T-helper 2 cell treated with Interferon-gamma antibody and Interleukin-4, amounts not matched to agents 5 μg/mL and 100 μg/mL, for 36 hours (primary cell): Measurements from ENCODE around the gene MYD88.

Experiments used
- DNase-seq: peaks from one replicate; pipeline ENCODE4 v3.0.0; 2021; ENCODE audit warnings: low spot score
- H3K27ac Mint-ChIP-seq: one replicate; pipeline ENCODE4 v1.8.0; 2021; ENCODE audit warnings: mild to moderate bottlenecking, mixed read lengths
- H3K27me3 Mint-ChIP-seq: one replicate; pipeline ENCODE4 v1.8.0; 2021; ENCODE audit warnings: low read depth, mixed read lengths
- H3K36me3 Mint-ChIP-seq: one replicate; pipeline ENCODE4 v1.8.0; 2021; ENCODE audit warnings: low read depth, mixed read lengths
- H3K4me1 Mint-ChIP-seq: one replicate; pipeline ENCODE4 v1.8.0; 2021; ENCODE audit warnings: low read depth, mixed read lengths
- H3K4me3 Mint-ChIP-seq: one replicate; pipeline ENCODE4 v1.8.0; 2022; ENCODE audit warnings: mild to moderate bottlenecking, moderate library complexity, mixed read lengths
- H3K9me3 Mint-ChIP-seq: one replicate; pipeline ENCODE4 v1.8.0; 2021; ENCODE audit warnings: mixed read lengths

MYD88 gene

GRCh38 chr3:38108649-38109579, 29.5 kb upstream of the MYD88 start:
- no peak overlapping the region for H3K4me3 Mint-ChIP-seq

DNA sequence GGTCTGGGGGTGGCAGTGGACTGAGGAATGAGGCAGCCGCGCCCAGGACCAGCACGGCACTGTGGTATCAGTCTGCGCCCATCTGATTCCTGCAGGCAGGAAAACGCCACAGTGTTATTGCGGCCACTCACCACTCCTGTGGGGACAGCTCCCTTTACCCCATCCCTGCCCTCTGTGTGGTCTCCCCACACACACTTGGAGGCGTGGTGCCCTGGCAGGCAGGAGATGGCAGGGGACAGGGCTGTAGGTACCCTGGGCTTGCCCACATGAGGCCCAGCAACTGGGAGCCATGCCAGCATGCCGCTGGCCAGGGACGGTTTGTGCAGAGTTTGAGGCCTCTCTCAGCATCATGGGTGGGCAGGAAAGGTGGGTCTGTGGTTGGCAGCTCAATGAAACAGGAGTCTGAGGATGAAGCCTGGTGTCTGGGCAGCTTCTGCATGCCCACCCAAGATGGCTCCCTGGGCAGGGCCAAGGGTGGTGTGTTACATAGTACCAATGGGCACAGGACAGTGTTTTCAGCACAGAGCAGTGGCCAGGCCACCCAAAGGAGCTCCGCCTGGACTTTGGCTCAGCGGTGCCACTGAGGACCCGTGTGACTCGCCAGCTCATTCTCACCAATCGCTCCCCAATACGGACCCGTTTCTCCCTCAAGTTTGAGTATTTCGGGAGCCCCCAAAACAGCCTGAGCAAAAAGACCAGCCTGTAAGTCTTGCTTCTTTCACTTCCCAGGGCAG, 28.7 kb upstream of the MYD88 start:
- Mint-ChIP-seq H3K4me3 (no peak overlapping the region), H3K27me3 (peaks cover 7% of the 10 kb centered on the region)

More at GRCh38 chr3:38108649-38109579, 29.5 kb upstream of the MYD88 start:
- no peak for DNase-seq
- Mint-ChIP-seq H3K27me3 (peaks cover 11% of the 10 kb centered on the region), H3K27ac (no peak overlapping the region), H3K36me3 (no peaks in the 10 kb centered on the region), H3K4me1 (no peaks in the 10 kb centered on the region), H3K9me3 (peaks cover 9% of the 10 kb centered on the region)

GRCh38 chr3:38110314-38111050, 28.0 kb upstream of the MYD88 start:
- Mint-ChIP-seq H3K4me3 (no peak overlapping the region), H3K27ac (no peak overlapping the region), H3K4me1 (no peaks in the 10 kb centered on the region), H3K36me3 (no peaks in the 10 kb centered on the region), H3K9me3 (peaks cover 4% of the 10 kb centered on the region), H3K27me3 (peaks cover 5% of the 10 kb centered on the region)
- no peak for DNase-seq

More for the DNA sequence above, 28.7 kb upstream of the MYD88 start:
- Mint-ChIP-seq H3K4me1 (no peaks in the 10 kb centered on the region), H3K9me3 (peaks cover 9% of the 10 kb centered on the region), H3K27ac (no peak overlapping the region), H3K36me3 (no peaks in the 10 kb centered on the region)
- DNase-seq, result no peak

DNA sequence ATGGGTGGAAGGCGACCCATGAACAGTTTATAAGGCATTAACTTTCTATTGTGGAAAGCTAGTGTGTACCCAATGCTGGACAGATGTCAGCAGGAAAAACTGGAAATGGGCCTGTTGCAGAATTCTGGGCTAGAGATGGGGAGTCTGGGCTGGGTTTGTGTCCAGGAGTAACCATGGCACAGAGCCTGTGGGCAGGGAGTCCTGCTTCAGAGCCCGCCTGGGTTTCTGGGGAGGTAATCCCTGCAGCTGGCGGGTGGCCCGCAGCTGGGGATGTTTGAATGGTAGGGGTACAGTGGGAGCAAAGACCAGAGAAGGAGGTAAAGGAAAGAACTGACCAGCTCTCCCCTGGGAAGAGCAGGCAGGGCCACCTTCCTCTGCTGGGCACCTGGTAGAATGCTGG, 27.3 kb upstream of the MYD88 start:
- Mint-ChIP-seq H3K4me3 (no peak overlapping the region), H3K36me3 (no peaks in the 10 kb centered on the region), H3K27ac (no peak overlapping the region), H3K27me3 (peaks cover 2% of the 10 kb centered on the region), H3K4me1 (no peaks in the 10 kb centered on the region), H3K9me3 (no peaks in the 10 kb centered on the region)
- DNase-seq, result no peak

DNA sequence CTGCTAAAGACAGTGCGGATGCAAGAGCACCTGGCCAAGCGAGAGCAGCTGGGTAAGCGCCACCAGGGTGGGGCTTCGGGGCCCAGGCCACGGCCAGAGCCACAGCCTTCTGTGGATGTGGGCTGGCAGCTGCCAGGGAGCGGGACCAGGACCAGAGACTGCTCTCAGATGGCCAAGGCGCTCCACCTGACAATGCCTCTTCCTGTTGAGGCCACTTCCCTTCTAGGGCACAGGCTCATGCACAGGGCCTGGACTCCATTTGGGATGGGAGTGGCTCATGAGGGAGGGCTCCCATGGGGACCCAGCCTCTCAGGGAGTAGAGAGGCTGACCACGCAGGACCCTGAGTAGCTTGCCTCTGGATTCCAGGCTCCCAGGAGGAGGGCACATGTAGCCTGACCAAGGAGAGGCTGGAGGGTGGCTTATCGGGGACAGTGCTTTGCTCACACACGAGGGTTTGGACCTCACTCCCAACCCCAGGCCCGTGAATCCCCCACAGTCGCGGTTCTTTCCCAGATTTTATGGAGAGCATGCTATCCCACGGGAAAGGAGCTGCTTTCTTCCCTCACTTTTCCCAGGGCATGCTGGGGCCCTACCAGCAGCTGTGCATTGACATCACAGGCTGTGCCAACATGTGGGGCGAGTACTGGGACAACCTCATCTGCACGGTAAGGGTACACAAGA, 26.6 kb upstream of the MYD88 start:
- H3K9me3 Mint-ChIP-seq, result no peaks in the 10 kb centered on the region
- H3K4me3 Mint-ChIP-seq, result no peak overlapping the region
- no peak for DNase-seq
- H3K27ac Mint-ChIP-seq, result no peak overlapping the region
- H3K4me1 Mint-ChIP-seq, result no peaks in the 10 kb centered on the region
- no peaks in the 10 kb centered on the region for H3K36me3 Mint-ChIP-seq
- peaks cover under 1% of the 10 kb centered on the region for H3K27me3 Mint-ChIP-seq

- no peaks in the 10 kb centered on the region for H3K36me3 Mint-ChIP-seq
- H3K27ac Mint-ChIP-seq, result no peak overlapping the region
- no peak for DNase-seq
- H3K9me3 Mint-ChIP-seq, result no peaks in the 10 kb centered on the region
- no peak overlapping the region for H3K4me3 Mint-ChIP-seq
- H3K4me1 Mint-ChIP-seq, result no peaks in the 10 kb centered on the region
- no peaks in the 10 kb centered on the region for H3K27me3 Mint-ChIP-seq
Measured at GRCh38 chr3:38112378-38112761, 26.1 kb upstream of the MYD88 start.

GRCh38 chr3:38114052-38114874, 24.2 kb upstream of the MYD88 start:
- DNase-seq, result no peak
- no peaks in the 10 kb centered on the region for H3K9me3 Mint-ChIP-seq
- H3K4me3 Mint-ChIP-seq, result no peak overlapping the region
- no peaks in the 10 kb centered on the region for H3K27me3 Mint-ChIP-seq
- H3K27ac Mint-ChIP-seq, result no peak overlapping the region
- peaks cover under 1% of the 10 kb centered on the region for H3K36me3 Mint-ChIP-seq
- H3K4me1 Mint-ChIP-seq, result peaks cover 3% of the 10 kb centered on the region

- DNase-seq, result no peak
- Mint-ChIP-seq H3K9me3 (no peaks in the 10 kb centered on the region), H3K36me3 (peaks cover 3% of the 10 kb centered on the region), H3K4me1 (peaks cover 3% of the 10 kb centered on the region), H3K27ac (no peak overlapping the region), H3K4me3 (no peak overlapping the region), H3K27me3 (no peaks in the 10 kb centered on the region)
Measured at GRCh38 chr3:38114875-38115644, 23.4 kb upstream of the MYD88 start.

- DNase-seq, result no peak
- no peaks in the 10 kb centered on the region for H3K9me3 Mint-ChIP-seq
- H3K4me3 Mint-ChIP-seq, result no peak overlapping the region
- H3K36me3 Mint-ChIP-seq, result peaks cover 10% of the 10 kb centered on the region
- H3K27ac Mint-ChIP-seq, result peak overlapping the region; percentile 14
- H3K27me3 Mint-ChIP-seq, result no peaks in the 10 kb centered on the region
- peaks cover 3% of the 10 kb centered on the region for H3K4me1 Mint-ChIP-seq
Measured at GRCh38 chr3:38115645-38116427, 22.6 kb upstream of the MYD88 start.

DNA sequence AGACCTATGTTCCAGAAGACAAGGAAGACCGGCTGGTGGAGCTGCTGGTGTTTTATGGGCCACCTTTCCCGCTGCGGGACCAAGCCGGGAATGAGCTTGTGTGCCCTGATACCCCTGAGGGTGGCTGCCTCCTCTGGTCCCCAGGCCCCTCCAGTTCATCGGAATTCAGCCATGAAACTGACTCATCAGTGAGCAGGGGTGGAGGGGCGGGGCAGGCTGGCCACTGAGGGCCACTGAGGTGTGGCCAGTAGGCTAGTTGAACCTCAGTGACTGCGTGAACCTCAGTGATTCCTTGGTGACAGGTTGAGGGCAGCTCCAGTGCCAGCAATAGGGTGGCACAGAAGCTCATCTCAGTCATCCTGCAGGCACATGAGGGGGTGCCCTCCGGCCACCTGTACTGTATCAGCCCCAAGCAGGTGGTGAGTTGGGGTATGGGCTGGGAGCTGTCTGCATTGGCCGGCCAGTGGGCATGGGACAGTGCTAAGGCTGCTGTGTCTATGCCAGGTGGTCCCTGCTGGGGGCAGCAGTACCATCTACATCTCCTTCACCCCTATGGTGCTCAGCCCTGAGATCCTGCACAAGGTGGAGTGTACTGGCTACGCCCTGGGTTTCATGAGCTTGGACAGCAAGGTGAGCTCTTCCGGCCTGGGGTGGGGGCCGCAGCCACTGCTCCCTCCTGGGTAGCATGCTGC, 21.8 kb upstream of the MYD88 start:
- Mint-ChIP-seq H3K4me3 (no peak overlapping the region), H3K4me1 (peaks cover 3% of the 10 kb centered on the region), H3K36me3 (peaks cover 10% of the 10 kb centered on the region), H3K9me3 (no peaks in the 10 kb centered on the region), H3K27me3 (no peaks in the 10 kb centered on the region), H3K27ac (no peak overlapping the region)
- DNase-seq, result no peak

DNA sequence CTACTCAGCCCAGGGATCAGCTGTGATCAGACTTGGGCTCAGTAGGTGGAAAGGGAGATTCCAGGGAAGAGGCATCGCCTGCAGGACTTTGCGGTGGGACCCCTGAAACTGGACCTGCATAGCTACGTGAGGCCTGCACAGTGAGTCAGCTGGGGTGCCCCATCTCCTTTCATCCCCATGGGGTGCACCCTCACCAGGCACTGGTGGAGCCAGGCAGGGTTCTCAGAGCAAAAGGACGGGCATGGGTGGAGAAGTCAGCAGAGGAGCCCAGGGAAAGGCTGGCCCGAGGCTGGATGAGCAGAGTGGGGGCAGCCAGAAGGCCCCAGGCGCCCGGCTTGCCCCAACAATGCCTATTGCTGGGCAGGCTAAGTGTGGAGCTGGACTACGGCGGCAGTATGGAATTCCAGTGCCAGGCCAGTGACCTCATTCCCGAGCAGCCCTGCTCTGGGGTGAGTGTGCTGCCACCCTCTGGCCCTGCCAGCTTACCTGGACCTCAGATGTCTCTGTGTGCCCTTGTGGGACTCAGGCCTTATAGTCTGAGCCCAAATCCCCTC, 21.2 kb upstream of the MYD88 start:
- H3K36me3 Mint-ChIP-seq, result peaks cover 10% of the 10 kb centered on the region
- no peak for DNase-seq
- no peaks in the 10 kb centered on the region for H3K27me3 Mint-ChIP-seq
- H3K9me3 Mint-ChIP-seq, result no peaks in the 10 kb centered on the region
- H3K4me3 Mint-ChIP-seq, result no peak overlapping the region
- peaks cover 3% of the 10 kb centered on the region for H3K4me1 Mint-ChIP-seq
- H3K27ac Mint-ChIP-seq, result no peak overlapping the region
